K562 (cell line): ENCODE data around the gene LRRC71. TPM values are rescaled to one million over a fixed set of nuclear protein-coding genes. Genes with fewer than 3 reads are reported as not detected.

ENCODE experiments used
- ELF2 ChIP-seq: fragments of 250-450 bp; sonication (Bioruptor Pico); IDR thresholded peaks from 2 replicates; pipeline ENCODE4 v1.5.0; 2021; ENCODE audit warnings: mild to moderate bottlenecking
- EP300 ChIP-seq: IDR thresholded peaks from 2 replicates; pipeline ENCODE4 v1.6.1; 2012; ENCODE audit warnings: low read length, improper control_type of control experiment
- JUND ChIP-seq, 2 experiments: IDR thresholded peaks; 2 replicates in 1 of 2; 3 replicates in 1 of 2; pipeline ENCODE4 v1.6.1; 2011; ENCODE audit warnings: borderline replicate concordance in 2 of 2, low read depth in 2 of 2, low read length in 2 of 2, improper control_type of control experiment in 1 of 2, missing biosample characterization in 1 of 2, missing genetic modification characterization in 1 of 2, missing genetic modification reagents in 1 of 2
- KDM2B ChIP-seq: fragments of 250-450 bp; sonication (Bioruptor Pico); IDR thresholded peaks from 2 replicates; pipeline ENCODE4 v1.8.0; 2021; ENCODE audit warnings: mild to moderate bottlenecking, moderate library complexity
- MTA2 ChIP-seq: fragments of 450-650 bp; IDR thresholded peaks from 2 replicates; pipeline ENCODE4 v1.6.1; 2016; ENCODE audit warnings: low read depth
- SP2 ChIP-seq: IDR thresholded peaks from 2 replicates; pipeline ENCODE4 v1.6.1; 2011; ENCODE audit warnings: mild to moderate bottlenecking, low read depth, low read length, moderate library complexity; ENCODE audit not compliant: poor library complexity, severe bottlenecking; ENCODE audit errors: extremely low read depth
- SREBF1 ChIP-seq: fragments of 150-350 bp; IDR thresholded peaks from 2 replicates; pipeline ENCODE4 v1.6.1; 2014; ENCODE audit warnings: antibody characterized with exemption, low read depth, low read length, borderline replicate concordance
- TRIM28 ChIP-seq: fragments of 450-650 bp; IDR thresholded peaks from 2 replicates; pipeline ENCODE4 v1.6.1; 2017
- ZNF124 ChIP-seq: sonication (generic); formaldehyde crosslinking; IDR thresholded peaks from 2 replicates; pipeline ENCODE4 v1.8.1; 2022; ENCODE audit warnings: missing genetic modification reagents
- ZNF263 ChIP-seq: sonication (generic); formaldehyde crosslinking; IDR thresholded peaks from 2 replicates; pipeline ENCODE4 v1.8.0; 2022; ENCODE audit warnings: mild to moderate bottlenecking, missing genetic modification reagents, borderline replicate concordance
- ZNF311 ChIP-seq: fragments of 250-450 bp; sonication (Bioruptor Pico); IDR thresholded peaks from 2 replicates; pipeline ENCODE4 v1.4.0; 2020; ENCODE audit warnings: mild to moderate bottlenecking, moderate library complexity
- ZNF347 ChIP-seq: fragments of 450-650 bp; formaldehyde crosslinking; IDR thresholded peaks from 2 replicates; pipeline ENCODE4 v1.4.0; 2020; ENCODE audit warnings: low read depth, mild to moderate bottlenecking, moderate library complexity
- ZNF668 ChIP-seq: fragments of 250-450 bp; sonication (Bioruptor Pico); IDR thresholded peaks from 2 replicates; pipeline ENCODE4 v1.8.0; 2022; ENCODE audit warnings: mild to moderate bottlenecking, inconsistent platforms
- ZNF707 ChIP-seq: fragments of 250-450 bp; sonication (Bioruptor Pico); conservative IDR thresholded peaks from 2 replicates; pipeline ENCODE4 v1.8.0; 2022; ENCODE audit warnings: inconsistent platforms, mild to moderate bottlenecking, moderate library complexity
- ZNF785 ChIP-seq: fragments of 250-450 bp; sonication (Bioruptor Pico); IDR thresholded peaks from 2 replicates; pipeline ENCODE4 v1.4.0; 2020; ENCODE audit warnings: mild to moderate bottlenecking
- polyA plus RNA-seq, 8 experiments: library from polyadenylated mRNA; depleted of rRNA in 4 of 8; stranded (reverse) in 5 of 8; unstranded in 3 of 8; fragments of >200 nt; fragmentation: Nextera tagmentation in 2 of 8; fragmentation: Illumina TruSeq in 1 of 8; extraction: Ambion mirVana in 2 of 8; extraction: Trizol in 1 of 8; gene quantifications; 2 replicates each; pipeline versions ENCODE4 v1.2.1 to v1.2.3, GENCODE V29; 2011 to 2014; ENCODE audit warnings: inconsistent platforms in 1 of 8, missing spikeins in 1 of 8
- total RNA-seq, 7 experiments: library from RNA; depleted of rRNA in 6 of 7; stranded (reverse); fragments of >200 nt in 6 of 7; fragmentation: Illumina TruSeq in 2 of 7; extraction: Trizol in 2 of 7; gene quantifications; 2 replicates each; pipeline versions ENCODE4 v1.2.1 to v1.2.3, GENCODE V29; 2011 to 2021; ENCODE audit warnings: low replicate concordance in 1 of 7
- TF ChIP-seq, protein P1 (sequence below), 2 experiments: fragments of 200-800 bp in 1 of 2; sonication (Bioruptor generic) in 1 of 2; sonication (generic) in 1 of 2; formaldehyde crosslinking in 1 of 2; IDR thresholded peaks in 1 of 2; conservative IDR thresholded peaks in 1 of 2; 2 replicates each; pipeline versions ENCODE4 v1.5.0 to v1.6.1; 2016 to 2020; ENCODE audit warnings: missing compliant biosample characterization in 1 of 2, missing genetic modification characterization in 1 of 2, missing genetic modification reagents in 1 of 2
- TF ChIP-seq, protein P2 (sequence below), 2 experiments: fragments of 450-650 bp in 1 of 2; IDR thresholded peaks; 2 replicates each; pipeline ENCODE4 v1.6.1; 2011 to 2017; ENCODE audit warnings: low read depth in 2 of 2, antibody characterized with exemption in 1 of 2, borderline replicate concordance in 1 of 2, low read length in 1 of 2, mild to moderate bottlenecking in 1 of 2, mixed read lengths in 1 of 2; ENCODE audit not compliant: control insufficient read depth in 1 of 2
- TF ChIP-seq, protein P3 (sequence below): fragments of 450-650 bp; formaldehyde crosslinking; conservative IDR thresholded peaks from 2 replicates; pipeline ENCODE4 v1.4.0; 2022; ENCODE audit warnings: mild to moderate bottlenecking, missing genetic modification characterization
- TF ChIP-seq, protein P4 (sequence below): IDR thresholded peaks from 2 replicates; pipeline ENCODE4 v1.6.1; 2014; ENCODE audit warnings: antibody characterized with exemption

Gene LRRC71
- total and polyA plus RNA-seq, 9 of the 15 experiments (the other 6 are each of a cell fraction or from before 2014, with no cell fraction given): 0.06 to 1.2 (median 0.51) TPM; not detected in 1

DNA sequence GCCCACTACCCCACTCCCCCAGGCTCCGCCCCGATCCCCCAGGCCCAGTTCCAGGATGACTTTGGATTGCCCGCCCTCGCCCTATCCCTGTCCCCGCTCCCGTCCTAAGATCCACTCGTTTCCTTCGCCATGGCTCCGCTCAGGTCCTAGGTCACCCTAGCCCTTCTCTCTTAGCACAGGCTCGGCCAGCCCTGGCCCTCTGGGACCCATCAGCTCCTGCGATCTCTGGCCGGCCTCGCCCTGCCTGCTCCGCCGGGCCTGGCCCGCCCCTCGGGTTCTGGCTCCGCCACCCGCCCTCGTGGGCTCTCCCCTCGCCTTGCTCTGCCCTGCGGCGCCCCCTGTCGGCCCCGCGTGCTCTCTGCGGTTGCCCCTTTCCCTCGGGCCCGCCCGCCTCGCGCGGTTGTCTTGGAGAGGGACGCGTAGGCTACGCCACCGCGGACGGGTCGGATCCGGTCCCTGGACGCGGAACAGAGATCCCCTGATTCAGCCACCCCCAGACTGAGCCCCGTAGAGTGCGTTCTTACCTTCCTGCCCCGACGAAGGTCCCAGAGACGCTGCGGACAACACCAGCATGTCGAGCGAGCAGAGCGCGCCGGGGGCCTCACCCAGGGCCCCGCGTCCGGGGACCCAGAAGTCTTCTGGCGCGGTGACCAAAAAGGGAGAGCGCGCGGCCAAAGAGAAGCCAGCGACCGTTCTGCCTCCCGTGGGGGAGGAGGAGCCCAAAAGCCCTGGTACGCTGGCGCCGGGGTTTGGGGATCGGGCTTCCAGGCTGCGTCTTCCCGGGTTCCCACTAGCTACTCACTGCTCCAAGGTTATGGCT, at the start of gene LRRC71 (continued):
- TF ChIP-seq, protein P1, sequence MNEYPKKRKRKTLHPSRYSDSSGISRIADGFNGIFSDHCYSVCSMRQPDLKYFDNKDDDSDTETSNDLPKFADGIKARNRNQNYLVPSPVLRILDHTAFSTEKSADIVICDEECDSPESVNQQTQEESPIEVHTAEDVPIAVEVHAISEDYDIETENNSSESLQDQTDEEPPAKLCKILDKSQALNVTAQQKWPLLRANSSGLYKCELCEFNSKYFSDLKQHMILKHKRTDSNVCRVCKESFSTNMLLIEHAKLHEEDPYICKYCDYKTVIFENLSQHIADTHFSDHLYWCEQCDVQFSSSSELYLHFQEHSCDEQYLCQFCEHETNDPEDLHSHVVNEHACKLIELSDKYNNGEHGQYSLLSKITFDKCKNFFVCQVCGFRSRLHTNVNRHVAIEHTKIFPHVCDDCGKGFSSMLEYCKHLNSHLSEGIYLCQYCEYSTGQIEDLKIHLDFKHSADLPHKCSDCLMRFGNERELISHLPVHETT (CRISPR knock-in tag; conservative IDR thresholded peaks at IDR 0.05 in 1 of 2, IDR thresholded peaks at IDR 0.05 in 1 of 2): no peak
- TF ChIP-seq TRIM28 (no peak; the same call in 1 of the 2 replicates), SREBF1 (peak; percentile 45; the same call in 1 of the 2 replicates), KDM2B (CRISPR knock-in tag) (no peak), EP300 (no peak), MTA2 (0 out of 2 replicates have a peak, but pooled peaks have one; percentile 3), ELF2 (CRISPR knock-in tag) (no peak), SP2 (no peak), ZNF311 (no peak), ZNF263 (CRISPR knock-in tag) (peak; percentile 92), JUND (IDR thresholded peaks at IDR 0.05; ENCODE audit: borderline replicate concordance, low read depth, low read length) (peak; percentile 70; the same call in 1 of the 2 replicates), JUND (tag; IDR thresholded peaks at IDR 0.05; ENCODE audit: borderline replicate concordance, low read depth, low read length) (peak; percentile 43; the same call in 1 of the 3 replicates), ZNF785 (CRISPR knock-in tag) (no peak), ZNF707 (no peak), ZNF124 (CRISPR knock-in tag) (no peak), ZNF347 (CRISPR knock-in tag) (no peak), ZNF668 (CRISPR knock-in tag) (no peak)
- TF ChIP-seq, protein P2, sequence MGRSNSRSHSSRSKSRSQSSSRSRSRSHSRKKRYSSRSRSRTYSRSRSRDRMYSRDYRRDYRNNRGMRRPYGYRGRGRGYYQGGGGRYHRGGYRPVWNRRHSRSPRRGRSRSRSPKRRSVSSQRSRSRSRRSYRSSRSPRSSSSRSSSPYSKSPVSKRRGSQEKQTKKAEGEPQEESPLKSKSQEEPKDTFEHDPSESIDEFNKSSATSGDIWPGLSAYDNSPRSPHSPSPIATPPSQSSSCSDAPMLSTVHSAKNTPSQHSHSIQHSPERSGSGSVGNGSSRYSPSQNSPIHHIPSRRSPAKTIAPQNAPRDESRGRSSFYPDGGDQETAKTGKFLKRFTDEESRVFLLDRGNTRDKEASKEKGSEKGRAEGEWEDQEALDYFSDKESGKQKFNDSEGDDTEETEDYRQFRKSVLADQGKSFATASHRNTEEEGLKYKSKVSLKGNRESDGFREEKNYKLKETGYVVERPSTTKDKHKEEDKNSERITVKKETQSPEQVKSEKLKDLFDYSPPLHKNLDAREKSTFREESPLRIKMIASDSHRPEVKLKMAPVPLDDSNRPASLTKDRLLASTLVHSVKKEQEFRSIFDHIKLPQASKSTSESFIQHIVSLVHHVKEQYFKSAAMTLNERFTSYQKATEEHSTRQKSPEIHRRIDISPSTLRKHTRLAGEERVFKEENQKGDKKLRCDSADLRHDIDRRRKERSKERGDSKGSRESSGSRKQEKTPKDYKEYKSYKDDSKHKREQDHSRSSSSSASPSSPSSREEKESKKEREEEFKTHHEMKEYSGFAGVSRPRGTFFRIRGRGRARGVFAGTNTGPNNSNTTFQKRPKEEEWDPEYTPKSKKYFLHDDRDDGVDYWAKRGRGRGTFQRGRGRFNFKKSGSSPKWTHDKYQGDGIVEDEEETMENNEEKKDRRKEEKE (IDR thresholded peaks at IDR 0.05; ENCODE audit: borderline replicate concordance in 1 of 2, control insufficient read depth in 1 of 2, low read depth in 2 of 2, low read length in 1 of 2): no peak
- TF ChIP-seq, protein P3, sequence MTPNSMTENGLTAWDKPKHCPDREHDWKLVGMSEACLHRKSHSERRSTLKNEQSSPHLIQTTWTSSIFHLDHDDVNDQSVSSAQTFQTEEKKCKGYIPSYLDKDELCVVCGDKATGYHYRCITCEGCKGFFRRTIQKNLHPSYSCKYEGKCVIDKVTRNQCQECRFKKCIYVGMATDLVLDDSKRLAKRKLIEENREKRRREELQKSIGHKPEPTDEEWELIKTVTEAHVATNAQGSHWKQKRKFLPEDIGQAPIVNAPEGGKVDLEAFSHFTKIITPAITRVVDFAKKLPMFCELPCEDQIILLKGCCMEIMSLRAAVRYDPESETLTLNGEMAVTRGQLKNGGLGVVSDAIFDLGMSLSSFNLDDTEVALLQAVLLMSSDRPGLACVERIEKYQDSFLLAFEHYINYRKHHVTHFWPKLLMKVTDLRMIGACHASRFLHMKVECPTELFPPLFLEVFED (CRISPR knock-in tag): no peak
- TF ChIP-seq, protein P4, sequence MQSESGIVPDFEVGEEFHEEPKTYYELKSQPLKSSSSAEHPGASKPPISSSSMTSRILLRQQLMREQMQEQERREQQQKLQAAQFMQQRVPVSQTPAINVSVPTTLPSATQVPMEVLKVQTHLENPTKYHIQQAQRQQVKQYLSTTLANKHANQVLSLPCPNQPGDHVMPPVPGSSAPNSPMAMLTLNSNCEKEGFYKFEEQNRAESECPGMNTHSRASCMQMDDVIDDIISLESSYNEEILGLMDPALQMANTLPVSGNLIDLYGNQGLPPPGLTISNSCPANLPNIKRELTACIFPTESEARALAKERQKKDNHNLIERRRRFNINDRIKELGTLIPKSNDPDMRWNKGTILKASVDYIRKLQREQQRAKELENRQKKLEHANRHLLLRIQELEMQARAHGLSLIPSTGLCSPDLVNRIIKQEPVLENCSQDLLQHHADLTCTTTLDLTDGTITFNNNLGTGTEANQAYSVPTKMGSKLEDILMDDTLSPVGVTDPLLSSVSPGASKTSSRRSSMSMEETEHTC: no peak
